ENCODE data around the gene YWHAG.

The YWHAG gene

DNA sequence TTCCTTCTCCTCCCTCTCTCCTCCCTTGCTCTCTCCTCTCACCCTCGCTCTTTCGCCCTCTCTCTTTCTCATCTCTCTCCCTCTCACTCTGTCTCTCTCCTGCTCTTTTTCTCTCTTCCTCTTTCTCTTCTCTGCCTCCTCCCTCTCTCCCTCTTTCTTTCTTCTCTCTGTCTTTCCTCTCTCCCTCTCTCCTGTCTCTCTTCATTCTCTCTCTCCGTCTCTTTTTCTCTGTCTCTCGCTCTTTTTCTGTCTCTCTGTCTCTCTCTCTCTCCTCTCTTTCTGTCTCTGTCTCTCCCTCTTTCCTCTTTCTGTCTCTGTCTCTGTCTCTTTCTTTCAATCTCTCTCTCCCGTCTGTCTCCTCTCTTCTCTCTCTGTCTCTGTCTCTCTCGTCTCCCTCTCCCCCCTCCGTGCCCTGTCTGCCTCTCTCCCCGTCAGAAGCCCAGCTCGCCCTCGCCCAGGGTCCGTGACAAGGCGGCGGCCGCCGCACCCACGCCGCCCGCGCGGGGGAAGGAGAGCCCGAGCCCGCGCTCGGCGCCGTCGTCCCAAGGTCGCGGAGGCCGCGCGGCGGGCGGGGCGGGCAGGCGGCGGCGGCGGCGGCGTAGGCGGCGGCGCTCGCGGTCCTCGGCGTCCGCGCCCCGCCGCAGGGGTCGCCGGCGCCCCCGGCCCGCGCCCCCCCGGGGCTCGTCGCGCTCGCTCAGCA lies 77.6 kb downstream of the YWHAG start:
- H3K27ac ChIP-seq: no peak overlapping the region
- DNase-seq (ENCODE audit: low read depth, low spot score): no peak

DNA sequence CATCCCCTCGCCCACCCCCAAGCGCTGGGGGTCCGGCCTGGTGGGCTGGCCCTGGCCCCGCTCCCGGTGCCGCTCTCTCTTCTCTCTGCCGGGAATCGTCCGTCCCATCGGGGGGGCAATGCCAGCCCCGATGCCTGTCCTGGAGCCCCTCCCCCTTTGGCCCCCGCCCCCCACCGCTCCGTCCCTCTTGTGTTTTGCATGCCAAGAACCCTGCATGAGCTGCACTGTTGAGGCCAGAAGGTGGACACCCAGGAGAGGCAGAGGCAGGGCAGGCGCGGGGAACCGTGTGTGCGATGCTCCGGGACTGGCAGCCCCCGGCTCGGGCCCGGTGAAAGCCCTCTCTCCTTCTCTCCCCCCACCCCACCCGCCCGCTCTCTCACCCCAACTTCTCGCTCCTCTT lies 78.4 kb downstream of the YWHAG start:
- no peak for DNase-seq (ENCODE audit: low read depth, low spot score)
- H3K27ac ChIP-seq: no peak overlapping the region

DNA sequence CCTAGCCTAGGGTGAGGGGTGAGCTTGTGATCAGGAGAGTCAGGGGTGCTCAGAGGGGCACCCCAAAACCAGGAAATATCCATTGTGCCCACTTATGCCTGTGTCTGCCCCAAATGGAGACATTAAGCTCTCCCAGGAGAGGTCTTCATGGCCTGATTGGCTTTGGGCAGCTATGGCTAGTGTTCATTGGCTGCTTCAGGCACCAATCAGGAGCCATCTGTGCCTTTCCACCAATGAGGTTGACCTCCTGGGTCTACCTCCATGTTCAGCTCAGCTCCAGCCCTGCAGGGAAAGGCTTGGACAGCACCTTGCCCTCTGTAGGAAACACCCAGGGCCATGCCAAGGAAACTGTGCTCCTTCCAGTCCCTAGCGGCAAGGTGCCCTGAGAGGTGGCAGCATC lies 80.3 kb downstream of the YWHAG start:
- no peak for DNase-seq (ENCODE audit: low read depth, low spot score)
- H3K27ac ChIP-seq: no peak overlapping the region
